HL-60/S4 treated with phorbol 12-myristate 13-acetate at 8.2 ng/mL for 4 days and 3 days (cell line): ENCODE data around the gene DST.

ENCODE experiments used
- in situ Hi-C: fragments of 300-500 bp; cut with MboI; formaldehyde crosslinking; loops from 2 replicates; pipeline ENCODE4 v1.15.0; 2022; ENCODE audit warnings: low sequenced_read_pairs

Gene DST

DNA sequence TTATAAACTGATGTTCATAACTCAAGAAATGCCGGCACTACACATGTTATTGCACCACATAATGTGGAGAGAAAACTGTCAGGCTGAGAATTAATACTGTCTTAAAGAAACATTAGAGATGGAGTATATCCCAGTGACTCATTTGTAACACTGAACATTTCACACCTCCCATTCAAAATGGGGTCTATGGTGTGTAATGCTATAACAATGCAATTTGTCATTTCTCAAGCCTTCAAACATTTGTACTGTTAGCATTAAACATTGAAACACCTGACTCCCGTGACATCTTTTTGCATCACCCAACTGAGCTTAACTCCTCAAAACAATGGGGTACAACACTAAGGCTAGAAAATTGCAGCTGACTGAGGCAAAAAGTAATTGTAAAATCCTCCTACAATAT is 151.7 kb downstream of the DST start:
- in situ Hi-C loops = no loop called here

- in situ Hi-C loops = no loop called here
These were observed 153.1 kb downstream of the DST start for GRCh38 chr6:56489559-56489958.

- in situ Hi-C loops = no loop called here
These were observed 154.4 kb downstream of the DST start for GRCh38 chr6:56488281-56488680.

DNA sequence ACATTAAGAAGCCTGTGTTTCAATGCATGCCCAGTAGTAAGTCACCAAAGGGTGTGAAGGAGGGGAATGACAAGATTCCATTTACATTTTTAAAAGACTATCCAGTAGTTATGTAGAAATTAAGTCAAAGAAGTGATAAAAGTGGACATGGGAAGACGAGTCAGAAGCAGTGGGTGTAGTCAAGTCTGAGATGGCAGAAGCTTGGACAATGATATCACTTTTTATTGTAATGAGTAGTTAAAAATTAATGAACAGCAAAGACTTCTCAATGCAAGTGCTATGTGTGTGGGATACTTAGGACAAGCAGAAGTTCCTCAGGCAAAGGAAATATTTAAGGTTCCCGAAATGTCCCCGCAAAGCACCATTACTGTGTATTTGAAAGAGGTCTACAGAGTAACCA is 156.0 kb downstream of the DST start:
- in situ Hi-C loops = no loop called here

- in situ Hi-C loops = no loop called here
These were observed 158.0 kb downstream of the DST start for GRCh38 chr6:56484669-56485068.

- in situ Hi-C loops = no loop called here
These were observed 158.8 kb downstream of the DST start for GRCh38 chr6:56483929-56484328.

DNA sequence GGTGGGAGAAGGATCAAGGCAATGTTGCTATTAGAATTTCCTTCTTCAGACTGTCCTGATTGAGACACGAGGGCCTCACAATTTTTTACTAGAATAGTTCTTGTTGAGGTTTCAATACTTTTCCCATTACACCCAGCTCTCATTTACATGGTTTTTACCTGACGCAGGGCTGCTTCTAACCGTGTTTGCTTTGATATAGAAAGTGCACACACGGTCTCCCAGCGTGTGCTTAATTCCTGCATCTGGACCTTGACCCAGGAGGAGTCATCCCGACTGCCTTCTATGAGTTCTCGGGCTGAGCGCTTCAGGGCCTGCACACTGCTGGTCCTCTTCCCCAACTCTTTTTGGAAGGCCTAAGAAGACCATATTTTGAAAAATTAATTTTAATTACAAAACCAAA is 160.2 kb downstream of the DST start:
- in situ Hi-C loops = no loop called here

DNA sequence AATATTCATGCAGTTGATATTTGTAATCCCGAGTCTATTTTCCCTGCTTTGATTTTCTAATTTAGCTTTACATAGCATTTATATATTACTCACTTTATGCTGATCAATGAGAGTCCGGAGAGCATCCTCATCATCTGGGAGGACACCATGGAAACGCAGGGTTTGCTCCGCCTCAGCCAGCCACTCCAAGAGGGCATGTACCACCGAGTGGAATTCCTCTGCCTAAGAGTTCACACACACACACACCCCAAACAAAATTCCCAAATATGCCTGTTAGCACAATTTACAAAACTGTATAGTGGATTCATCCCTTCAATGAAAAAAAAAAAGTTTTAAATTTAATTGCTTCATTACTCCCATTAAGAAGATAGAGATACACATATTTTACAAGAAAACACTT is 160.7 kb downstream of the DST start:
- in situ Hi-C loops = no loop called here

GRCh38 chr6:56480654-56481337 is 161.9 kb downstream of the DST start:
- in situ Hi-C loops = no loop called here

- in situ Hi-C loops = no loop called here
These were observed 162.4 kb downstream of the DST start for GRCh38 chr6:56480246-56480645.

DNA sequence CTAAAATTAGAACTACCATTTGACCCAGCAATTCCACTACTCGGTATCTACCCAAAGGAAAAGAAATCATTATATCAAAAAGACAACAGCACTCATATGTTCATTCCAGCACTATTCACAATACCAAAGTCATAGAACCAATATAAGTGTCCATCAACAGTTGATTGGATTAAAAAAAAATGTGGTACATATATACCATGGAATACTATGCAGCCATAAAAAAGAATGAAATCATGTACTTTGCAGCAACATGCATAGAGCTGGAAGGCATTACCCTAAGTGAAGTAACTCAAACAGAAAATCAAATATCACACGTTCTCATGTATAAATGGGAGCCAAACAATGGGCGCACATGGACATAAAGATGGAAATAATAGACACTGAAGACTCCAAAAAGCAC is 163.3 kb downstream of the DST start:
- in situ Hi-C loops = no loop called here

- in situ Hi-C loops = no loop called here
These were observed 164.5 kb downstream of the DST start for GRCh38 chr6:56478202-56478601.

DNA sequence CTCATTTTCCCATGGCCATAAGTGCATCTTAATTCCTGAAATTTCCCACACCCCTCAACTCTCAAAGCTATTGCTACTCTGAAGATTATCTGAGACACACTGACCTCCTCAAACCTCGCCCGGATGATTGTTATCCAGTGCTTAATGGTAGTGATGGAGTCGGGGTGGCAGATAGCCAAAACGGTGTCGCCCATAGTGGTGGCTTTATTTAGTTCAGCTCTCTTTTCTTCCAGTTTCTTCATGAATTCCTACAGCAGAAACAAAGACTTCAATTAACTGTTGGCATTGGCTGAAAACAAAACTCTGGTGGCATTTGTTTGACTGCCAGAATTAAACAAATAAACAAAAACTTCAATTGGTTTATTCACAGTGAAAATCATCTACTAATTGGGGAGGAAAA is 165.4 kb downstream of the DST start:
- in situ Hi-C loops = no loop called here

- in situ Hi-C loops = no loop called here
These were observed 166.8 kb downstream of the DST start for GRCh38 chr6:56475736-56476457.

GRCh38 chr6:56474532-56474931 is 168.2 kb downstream of the DST start:
- in situ Hi-C loops = no loop called here

GRCh38 chr6:56463443-56463842 is 179.2 kb downstream of the DST start:
- in situ Hi-C loops = no loop called here

- in situ Hi-C loops = no loop called here
These were observed 183.5 kb downstream of the DST start for GRCh38 chr6:56459030-56459805.

- in situ Hi-C loops = no loop called here
These were observed 184.3 kb downstream of the DST start for GRCh38 chr6:56458324-56458884.

GRCh38 chr6:56456785-56457184 is 185.9 kb downstream of the DST start:
- in situ Hi-C loops = no loop called here

DNA sequence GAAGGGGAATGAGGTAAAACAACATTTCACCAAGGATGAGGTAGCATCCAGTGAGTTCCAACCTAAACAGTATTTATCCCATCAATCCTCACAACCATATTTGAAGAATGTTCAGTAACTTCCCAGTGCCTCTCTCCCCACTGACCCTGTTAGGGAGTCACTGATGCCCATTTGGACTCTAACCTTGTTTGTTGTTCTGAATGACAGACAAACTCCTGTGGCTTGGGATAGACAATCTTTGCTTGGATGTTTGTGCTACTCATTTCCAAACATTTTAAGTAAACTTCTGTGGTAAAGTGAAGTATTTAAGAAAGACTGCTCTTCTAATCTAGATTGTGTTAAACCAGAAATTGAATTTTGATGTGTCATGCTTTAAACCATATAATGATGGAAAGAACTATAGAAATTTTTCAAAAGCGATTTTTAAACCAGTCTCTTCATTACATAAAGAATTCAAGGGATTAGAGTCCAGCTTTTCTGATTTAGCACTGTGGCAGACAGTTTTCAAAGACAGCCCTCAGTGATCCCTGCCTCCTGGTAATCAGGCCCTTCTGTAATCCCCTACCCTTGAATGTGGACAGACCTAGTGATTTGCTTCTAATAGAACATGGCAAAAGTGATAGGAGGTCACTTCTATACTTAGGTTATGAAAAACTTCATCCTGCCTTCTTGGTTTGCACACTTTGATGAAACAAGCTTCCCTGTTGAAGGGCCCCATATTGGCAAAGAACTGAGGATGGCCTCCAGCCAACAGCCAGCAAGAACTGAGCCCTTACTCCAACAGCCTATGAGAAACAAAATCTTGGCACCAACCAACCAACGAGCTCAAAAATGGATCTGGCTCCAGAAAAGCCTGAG is 191.6 kb downstream of the DST start:
- in situ Hi-C loops = no loop called here

- in situ Hi-C loops = no loop called here
These were observed 192.3 kb downstream of the DST start for GRCh38 chr6:56450376-56450775.
